NCI-H446 (cell line): Measurements from ENCODE around the gene LAMA2.

Source experiments
- DNase-seq, 2 experiments: peaks; one replicate each; lab custom pipeline; 2025; lab: John Stamatoyannopoulos, UW

LAMA2 gene

GRCh38 chr6:128882991-128883611, at the start of gene LAMA2:
Gene LAMA2 (plus strand): TSS chr6:128883138. CDS start chr6:128883246, 108 bp downstream.
- DNase-seq: no peak

- no peak for DNase-seq
Observed at GRCh38 chr6:128836761-128837160, 46.2 kb upstream of the LAMA2 start.

- DNase-seq: no peak
Observed at GRCh38 chr6:128841518-128841917, 41.4 kb upstream of the LAMA2 start.

GRCh38 chr6:128844598-128844997, 38.3 kb upstream of the LAMA2 start:
- no peak for DNase-seq

- no peak for DNase-seq
Observed at GRCh38 chr6:128847431-128848210, 35.3 kb upstream of the LAMA2 start.

GRCh38 chr6:128848212-128848935, 34.6 kb upstream of the LAMA2 start:
- no peak for DNase-seq

- DNase-seq: peak; percentile 52 to 81
Observed at GRCh38 chr6:128855581-128856085, 27.3 kb upstream of the LAMA2 start.

- DNase-seq: no peak
Observed at GRCh38 chr6:128857806-128858205, 25.1 kb upstream of the LAMA2 start.

GRCh38 chr6:128860782-128861181, 22.2 kb upstream of the LAMA2 start:
- no peak for DNase-seq

GRCh38 chr6:128863983-128864382, 19.0 kb upstream of the LAMA2 start:
- DNase-seq: no peak

- no peak for DNase-seq
Observed at GRCh38 chr6:128870746-128871145, 12.2 kb upstream of the LAMA2 start.

- DNase-seq: no peak
Observed at GRCh38 chr6:128874863-128875262, 8.1 kb upstream of the LAMA2 start.

- no peak for DNase-seq
Observed at GRCh38 chr6:128882560-128882959, 378 bp upstream of the LAMA2 start.

- no peak for DNase-seq
Observed at GRCh38 chr6:128883906-128884305, 968 bp downstream of the LAMA2 start.

GRCh38 chr6:128885381-128885780, 2.4 kb downstream of the LAMA2 start:
- DNase-seq: no peak

GRCh38 chr6:128886706-128887105, 3.8 kb downstream of the LAMA2 start:
- DNase-seq: no peak

- no peak for DNase-seq
Observed at GRCh38 chr6:128888444-128889175, 5.7 kb downstream of the LAMA2 start.

- no peak for DNase-seq
Observed at GRCh38 chr6:128889870-128890269, 6.9 kb downstream of the LAMA2 start.

GRCh38 chr6:128892079-128892478, 9.1 kb downstream of the LAMA2 start:
- no peak for DNase-seq

GRCh38 chr6:128899341-128900050, 16.6 kb downstream of the LAMA2 start:
- DNase-seq: peak; percentile 27 to 30

GRCh38 chr6:128903715-128904114, 20.8 kb downstream of the LAMA2 start:
- no peak for DNase-seq
